Rectal smooth muscle tissue (tissue), 1 donor: Measurements from ENCODE around the gene SLC38A5.
"Not testable (repeated sequence)": the region's sequence is repeated elsewhere in the genome, so short reads cannot be mapped to it uniquely, and the experiment has no call there.

Experiments
- H3K27ac ChIP-seq: one replicate; pipeline ENCODE4 v1.7.0; 2013; ENCODE audit warnings: low read depth, low read length, inconsistent platforms
- H3K27me3 ChIP-seq: one replicate; pipeline ENCODE4 v1.7.0; 2013; ENCODE audit warnings: low read length; ENCODE audit not compliant: control insufficient read depth, insufficient read depth
- H3K36me3 ChIP-seq: one replicate; pipeline ENCODE4 v1.7.0; 2013; ENCODE audit warnings: low read length; ENCODE audit not compliant: control insufficient read depth, insufficient read depth
- H3K4me1 ChIP-seq: one replicate; pipeline ENCODE4 v1.7.0; 2013; ENCODE audit warnings: low read length; ENCODE audit not compliant: control insufficient read depth, insufficient read depth
- H3K4me3 ChIP-seq: one replicate; pipeline ENCODE4 v1.7.0; 2013; ENCODE audit warnings: low read length
- H3K9ac ChIP-seq: one replicate; pipeline ENCODE4 v1.7.0; 2013; ENCODE audit warnings: low read length

SLC38A5 gene

GRCh38 chrX:48470110-48470832 lies at the start of gene SLC38A5:
TSS of gene SLC38A5 (minus strand) at chrX:48470260. CDS start at chrX:48467924, 2,336 bp downstream.
- no peaks in the 10 kb centered on the region for H3K36me3 ChIP-seq
- H3K4me1 ChIP-seq, result no peaks in the 10 kb centered on the region
- no peak within 1 kb of the TSS for H3K27ac ChIP-seq
- H3K9ac ChIP-seq, result no peak within 1 kb of the TSS
- H3K4me3 ChIP-seq, result peak within 1 kb of the TSS; percentile 42
- no peaks in the 10 kb centered on the region for H3K27me3 ChIP-seq

GRCh38 chrX:48519481-48519880 lies 49.4 kb upstream of the SLC38A5 start:
- not testable (repeated sequence) for H3K27ac ChIP-seq, H3K4me3 ChIP-seq, H3K9ac ChIP-seq, H3K36me3 ChIP-seq, H3K27me3 ChIP-seq, H3K4me1 ChIP-seq

- no peak overlapping the region for H3K27ac ChIP-seq
These were observed 46.9 kb upstream of the SLC38A5 start for GRCh38 chrX:48516987-48517386.

GRCh38 chrX:48516285-48516684 lies 46.2 kb upstream of the SLC38A5 start:
- Histone ChIP-seq H3K36me3 (no peaks in the 10 kb centered on the region), H3K4me1 (no peaks in the 10 kb centered on the region), H3K27ac (no peak overlapping the region), H3K4me3 (no peak overlapping the region), H3K9ac (no peak overlapping the region), H3K27me3 (no peaks in the 10 kb centered on the region)

More at GRCh38 chrX:48516987-48517386, 46.9 kb upstream of the SLC38A5 start:
- no peaks in the 10 kb centered on the region for H3K4me1 ChIP-seq
- H3K27me3 ChIP-seq, result no peaks in the 10 kb centered on the region
- no peak overlapping the region for H3K4me3 ChIP-seq
- no peak overlapping the region for H3K9ac ChIP-seq
- no peaks in the 10 kb centered on the region for H3K36me3 ChIP-seq

GRCh38 chrX:48515842-48516241 lies 45.8 kb upstream of the SLC38A5 start:
- Histone ChIP-seq H3K27ac (no peak overlapping the region), H3K4me3 (no peak overlapping the region), H3K9ac (no peak overlapping the region), H3K27me3 (no peaks in the 10 kb centered on the region), H3K36me3 (no peaks in the 10 kb centered on the region), H3K4me1 (no peaks in the 10 kb centered on the region)

GRCh38 chrX:48514868-48515460 lies 44.9 kb upstream of the SLC38A5 start:
- H3K4me1 ChIP-seq, result no peaks in the 10 kb centered on the region
- H3K36me3 ChIP-seq, result no peaks in the 10 kb centered on the region
- H3K4me3 ChIP-seq, result no peak overlapping the region
- no peak overlapping the region for H3K9ac ChIP-seq
- H3K27me3 ChIP-seq, result no peaks in the 10 kb centered on the region
- no peak overlapping the region for H3K27ac ChIP-seq

- Histone ChIP-seq H3K9ac (no peak overlapping the region), H3K4me3 (no peak overlapping the region), H3K4me1 (no peaks in the 10 kb centered on the region), H3K27ac (no peak overlapping the region), H3K27me3 (no peaks in the 10 kb centered on the region), H3K36me3 (no peaks in the 10 kb centered on the region)
These were observed 44.2 kb upstream of the SLC38A5 start for GRCh38 chrX:48514126-48514806.

GRCh38 chrX:48513670-48514069 lies 43.6 kb upstream of the SLC38A5 start:
- H3K9ac ChIP-seq, result no peak overlapping the region

GRCh38 chrX:48512371-48512935 lies 42.4 kb upstream of the SLC38A5 start:
- Histone ChIP-seq H3K27me3 (no peaks in the 10 kb centered on the region), H3K4me1 (no peaks in the 10 kb centered on the region), H3K27ac (no peak overlapping the region), H3K36me3 (no peaks in the 10 kb centered on the region), H3K4me3 (no peak overlapping the region), H3K9ac (no peak overlapping the region)

More at GRCh38 chrX:48513670-48514069, 43.6 kb upstream of the SLC38A5 start:
- H3K4me3 ChIP-seq, result no peak overlapping the region
- H3K27me3 ChIP-seq, result no peaks in the 10 kb centered on the region
- no peaks in the 10 kb centered on the region for H3K4me1 ChIP-seq
- H3K36me3 ChIP-seq, result no peaks in the 10 kb centered on the region
- H3K27ac ChIP-seq, result no peak overlapping the region

- H3K36me3 ChIP-seq, result no peaks in the 10 kb centered on the region
- no peak overlapping the region for H3K27ac ChIP-seq
- H3K4me3 ChIP-seq, result no peak overlapping the region
- no peaks in the 10 kb centered on the region for H3K27me3 ChIP-seq
- H3K4me1 ChIP-seq, result no peaks in the 10 kb centered on the region
- H3K9ac ChIP-seq, result no peak overlapping the region
These were observed 41.5 kb upstream of the SLC38A5 start for GRCh38 chrX:48511560-48511959.

GRCh38 chrX:48509619-48510018 lies 39.6 kb upstream of the SLC38A5 start:
- H3K27me3 ChIP-seq, result no peaks in the 10 kb centered on the region
- H3K4me3 ChIP-seq, result peak overlapping the region; percentile 75
- no peaks in the 10 kb centered on the region for H3K36me3 ChIP-seq
- no peaks in the 10 kb centered on the region for H3K4me1 ChIP-seq
- H3K9ac ChIP-seq, result no peak overlapping the region
- no peak overlapping the region for H3K27ac ChIP-seq

- H3K4me1 ChIP-seq, result no peaks in the 10 kb centered on the region
- H3K9ac ChIP-seq, result no peak overlapping the region
- H3K27ac ChIP-seq, result peak overlapping the region; percentile 67
- peak overlapping the region; percentile 75 for H3K4me3 ChIP-seq
- H3K36me3 ChIP-seq, result no peaks in the 10 kb centered on the region
- no peaks in the 10 kb centered on the region for H3K27me3 ChIP-seq
These were observed 39.2 kb upstream of the SLC38A5 start for GRCh38 chrX:48509245-48509590.
